NCI-H69 (cell line): ENCODE results near the gene CRY1.

Experiments
- DNase-seq: peaks from one replicate; lab custom pipeline; 2025; lab: John Stamatoyannopoulos, UW

CRY1 gene

DNA sequence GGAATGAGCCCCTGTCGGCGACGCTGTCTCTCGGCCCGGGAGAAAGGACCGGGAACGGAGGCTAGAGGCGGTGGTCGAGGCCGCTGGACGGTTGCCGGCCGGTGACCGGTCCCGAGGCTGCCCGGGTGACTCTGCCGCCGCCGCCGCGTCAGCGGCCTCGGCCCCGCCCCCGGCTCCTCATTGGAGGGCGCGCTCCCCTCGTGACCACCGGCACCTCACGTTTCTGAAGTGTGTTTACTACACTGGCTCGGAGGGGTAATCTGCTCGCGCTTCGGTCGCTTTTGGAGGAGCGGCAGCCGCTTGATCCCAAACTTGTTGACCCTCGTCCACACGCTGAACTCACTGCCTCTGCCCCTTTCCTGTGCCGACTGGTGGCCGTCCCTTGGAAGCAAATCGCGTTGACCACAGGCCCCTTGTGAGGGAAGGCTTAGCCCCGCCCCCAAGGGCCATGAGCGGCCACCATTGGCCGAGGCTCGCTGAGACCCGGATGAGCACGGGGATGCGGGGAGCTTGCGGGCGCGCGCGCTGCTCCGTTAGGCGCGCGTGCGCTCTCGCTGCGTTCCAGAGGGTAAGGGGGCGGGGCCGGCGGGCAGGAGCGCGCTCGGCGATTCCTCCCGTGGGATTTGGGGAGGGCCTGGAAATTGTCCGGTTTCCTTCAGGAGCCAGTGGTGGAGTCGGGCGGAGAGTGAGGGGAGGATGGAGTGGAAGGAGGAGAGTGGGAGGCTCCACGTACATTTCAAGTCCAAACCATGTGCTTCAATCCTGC, at the start of gene CRY1:
Gene CRY1, minus strand, starts transcription at position 133 of the 766 bp plus-strand sequence. CDS start 588 bp downstream, outside the sequence.
- peak; percentile 98 for DNase-seq

DNA sequence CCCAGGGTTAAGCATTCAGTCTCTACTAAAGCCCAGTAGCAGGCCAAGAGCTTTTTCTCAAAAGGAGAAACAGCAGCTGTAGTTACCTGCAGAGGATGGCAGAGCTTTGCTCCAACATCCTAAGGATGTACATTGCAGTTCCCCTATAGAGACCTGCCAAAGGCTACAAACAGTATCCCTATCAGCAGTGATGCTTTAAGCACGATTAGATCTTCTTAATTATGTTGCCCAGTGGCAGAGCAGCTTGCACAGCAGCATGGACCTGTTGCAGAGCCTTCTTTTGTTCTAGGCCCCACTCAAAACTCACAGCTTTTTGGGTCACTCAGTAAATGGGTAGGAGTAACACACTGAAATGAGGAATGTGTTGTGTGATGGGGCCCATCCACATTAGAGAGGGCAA, 46.4 kb upstream of the CRY1 start:
- no peak for DNase-seq

DNA sequence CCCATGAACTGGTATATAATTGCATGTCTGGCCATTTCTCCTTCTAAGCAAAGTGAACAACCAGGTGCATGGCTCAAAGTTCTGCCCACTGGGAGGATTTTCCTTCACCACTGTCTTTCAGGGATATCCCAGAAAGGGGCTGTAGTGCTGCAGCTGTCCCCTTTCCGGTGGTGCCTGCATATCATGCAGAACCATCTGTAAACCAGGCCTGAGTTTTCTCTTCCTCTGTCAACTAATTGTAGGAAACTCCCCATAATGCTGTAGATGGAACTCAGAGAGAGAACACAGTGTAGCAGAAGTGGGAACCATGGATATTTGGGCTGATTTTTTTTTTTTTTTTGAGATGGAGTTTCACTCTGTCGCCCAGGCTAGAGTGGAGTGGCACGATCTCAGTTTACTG, 45.6 kb upstream of the CRY1 start:
- DNase-seq: no peak

GRCh38 chr12:107135177-107135576, 41.8 kb upstream of the CRY1 start:
- peak; percentile 59 for DNase-seq

DNA sequence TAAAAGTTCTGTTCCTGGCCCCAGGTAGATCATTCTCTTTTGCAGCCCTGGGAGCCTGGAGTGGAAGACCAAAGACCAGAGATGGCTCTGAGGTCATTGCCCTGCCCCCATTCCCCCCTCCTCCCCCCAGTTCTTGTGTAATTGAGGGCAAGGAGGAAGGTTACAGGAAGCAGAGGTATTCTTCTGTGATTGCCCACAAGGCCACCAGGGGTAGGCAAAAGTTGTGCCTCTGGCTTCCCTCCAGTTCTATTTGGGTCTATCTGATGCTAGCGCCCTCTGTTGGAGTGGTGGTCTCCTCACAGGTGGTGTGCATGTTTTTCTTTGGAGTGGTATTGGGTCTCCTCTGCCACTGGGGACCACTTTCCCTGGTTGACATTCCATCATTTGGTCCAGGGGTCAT, 41.2 kb upstream of the CRY1 start:
- peak; percentile 76 for DNase-seq

GRCh38 chr12:107133462-107133861, 40.1 kb upstream of the CRY1 start:
- peak; percentile 11 for DNase-seq

DNA sequence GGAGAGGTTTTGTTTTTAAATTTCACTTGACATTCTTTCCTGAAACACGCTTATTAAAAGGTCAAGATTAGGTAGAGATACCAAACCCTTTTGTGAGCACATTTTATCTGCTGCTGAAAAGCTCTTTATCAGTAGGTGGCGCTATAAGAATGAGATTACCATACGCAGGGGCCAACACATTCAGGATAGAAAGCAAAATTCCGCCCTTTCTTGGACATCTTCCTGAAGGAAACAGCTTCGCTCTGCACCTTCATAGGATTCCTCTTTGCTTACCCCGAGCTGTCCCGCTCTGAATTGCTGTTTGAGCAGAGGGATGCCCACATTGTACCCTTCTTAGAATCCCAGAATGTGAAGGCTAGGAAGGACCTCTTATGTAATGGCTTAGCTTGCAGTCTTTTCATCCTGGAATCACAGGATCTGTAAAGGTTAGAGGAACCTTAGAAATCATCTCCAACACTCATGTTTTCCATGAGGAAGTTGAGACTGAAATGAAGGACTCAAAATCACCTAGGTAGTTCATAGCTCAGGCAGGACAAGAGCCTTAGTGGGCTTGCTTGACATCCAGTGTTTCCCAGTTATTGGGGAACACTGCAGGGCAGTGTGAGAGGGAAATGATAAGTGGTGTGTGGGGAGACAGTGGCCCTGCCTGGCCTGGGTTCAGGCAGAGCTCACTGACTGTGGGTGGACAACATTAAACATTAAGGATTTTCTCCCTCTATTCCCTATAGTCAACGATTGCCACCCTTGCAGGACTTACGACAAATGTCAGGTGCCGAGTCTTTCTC, 38.7 kb upstream of the CRY1 start:
- peak; percentile 94 for DNase-seq

- peak; percentile 98 for DNase-seq
These were observed 37.7 kb upstream of the CRY1 start for GRCh38 chr12:107130830-107131611.

DNA sequence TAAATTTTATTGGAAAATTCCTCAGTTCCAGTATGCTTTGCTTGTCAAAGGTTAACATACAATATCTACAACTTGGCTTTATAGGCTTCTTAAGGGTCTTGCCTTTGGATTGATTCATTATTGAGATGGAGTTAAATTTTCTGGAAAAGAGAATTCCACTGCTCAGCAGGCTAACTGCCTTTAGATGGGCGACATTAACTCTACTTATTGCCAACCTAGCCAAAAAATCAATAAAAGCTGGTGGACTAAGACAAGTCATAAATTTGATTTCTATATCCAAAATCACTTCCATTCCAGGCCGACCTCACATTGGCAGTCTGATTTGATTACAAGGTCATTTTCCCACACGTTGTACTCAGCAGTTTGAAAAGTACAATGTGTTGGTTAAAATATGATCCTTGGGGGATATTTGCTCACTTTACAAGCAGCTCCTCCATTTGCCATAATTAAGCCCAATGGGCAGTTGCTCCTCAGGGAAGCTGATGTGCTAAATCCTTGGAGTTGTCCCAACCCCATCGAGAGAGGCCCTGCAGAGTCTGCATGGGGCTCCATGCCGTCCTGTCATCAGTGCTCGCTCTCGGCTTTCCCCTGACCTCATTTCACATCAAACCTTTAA, 36.1 kb upstream of the CRY1 start:
- DNase-seq: peak; percentile 93

DNA sequence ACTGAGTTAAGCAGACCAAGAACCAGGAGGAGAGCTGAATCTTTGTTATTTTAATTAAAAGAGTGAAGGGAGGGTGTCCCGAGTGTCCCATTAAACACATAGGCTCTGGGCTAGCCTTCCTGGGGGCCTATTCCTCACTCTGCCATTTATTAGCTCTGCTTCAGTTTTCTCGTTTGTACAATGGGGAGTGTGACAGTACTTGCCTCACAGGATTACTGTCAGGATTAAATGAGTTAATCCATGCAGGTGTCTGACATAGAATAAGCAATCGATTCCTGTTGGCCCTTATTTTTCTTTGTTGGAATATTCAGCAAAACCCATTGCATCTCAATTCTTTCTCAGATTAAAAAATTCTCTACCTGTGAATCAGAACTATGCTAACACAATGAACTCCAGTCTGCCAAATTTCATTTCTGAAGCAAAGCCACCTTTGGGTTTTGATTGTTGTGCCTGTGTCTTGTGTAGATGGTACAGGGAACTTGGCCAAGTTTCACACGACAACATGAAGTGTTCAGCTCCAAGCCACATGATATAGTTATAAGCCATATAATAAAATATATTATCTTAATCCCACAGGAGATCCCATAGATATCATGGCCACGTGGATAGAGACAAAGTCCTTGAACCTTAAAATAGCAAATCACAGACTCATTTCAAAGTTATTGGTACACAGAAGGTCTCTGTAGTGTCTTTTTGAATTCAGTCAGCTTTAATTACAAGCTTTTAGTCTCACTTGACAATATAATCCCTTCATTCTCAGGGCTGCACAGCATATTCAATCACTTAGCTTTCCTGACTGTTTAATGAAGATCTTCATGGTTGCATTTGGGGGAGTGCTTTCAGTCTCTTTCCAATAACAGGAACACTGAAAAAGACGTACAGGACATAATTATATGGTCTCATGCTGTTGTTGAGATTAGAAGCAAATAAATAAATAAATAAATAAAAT, 34.4 kb upstream of the CRY1 start:
- peak; percentile 67 for DNase-seq

- peak; percentile 94 for DNase-seq
These were observed 33.6 kb upstream of the CRY1 start for GRCh38 chr12:107126796-107127481.

DNA sequence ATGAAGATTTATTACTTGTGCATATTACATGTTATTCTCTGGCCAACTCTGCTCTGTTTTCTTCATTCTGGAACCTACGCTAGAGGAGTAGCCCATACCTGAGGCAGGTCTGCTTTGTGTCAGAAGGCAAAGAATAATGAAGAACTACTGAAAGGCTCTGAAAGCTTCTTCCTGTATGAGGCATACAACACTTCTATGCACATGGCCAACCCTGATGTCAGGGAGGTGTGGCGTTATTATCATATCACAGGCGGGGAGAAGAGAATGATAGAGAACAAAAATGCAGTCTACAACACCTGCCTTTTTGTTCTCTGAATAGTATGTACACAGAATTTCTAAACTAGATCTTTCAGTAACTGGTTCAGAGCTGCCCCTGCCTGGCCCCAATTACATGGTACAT, 32.5 kb upstream of the CRY1 start:
- peak; percentile 95 for DNase-seq

DNA sequence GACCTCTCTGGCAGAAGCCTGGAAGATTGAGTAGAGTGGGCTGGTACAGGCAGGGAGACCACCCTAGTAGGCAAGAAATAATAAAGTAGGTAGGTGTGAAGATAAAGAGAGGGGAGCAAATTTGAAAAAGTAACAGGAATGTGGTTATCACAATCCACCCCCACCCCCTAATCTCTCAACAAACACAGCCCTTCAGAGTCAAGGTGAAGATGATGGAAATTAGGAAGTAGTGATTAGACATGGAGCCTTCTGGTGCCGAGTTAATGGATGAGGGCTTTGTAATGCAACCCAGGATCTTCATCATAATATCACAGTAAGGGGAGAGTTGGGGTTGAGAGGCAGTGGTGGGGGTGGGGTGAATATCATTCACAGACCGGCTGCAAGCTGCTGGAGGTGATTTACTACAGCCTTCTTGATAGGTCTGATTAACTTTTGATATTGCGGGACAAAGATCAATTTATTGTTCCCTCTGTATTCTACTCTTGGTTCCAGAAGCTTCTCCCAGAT, 29.2 kb upstream of the CRY1 start:
- DNase-seq: peak; percentile 17

- DNase-seq: no peak
These were observed 25.7 kb upstream of the CRY1 start for GRCh38 chr12:107119091-107119490.

DNA sequence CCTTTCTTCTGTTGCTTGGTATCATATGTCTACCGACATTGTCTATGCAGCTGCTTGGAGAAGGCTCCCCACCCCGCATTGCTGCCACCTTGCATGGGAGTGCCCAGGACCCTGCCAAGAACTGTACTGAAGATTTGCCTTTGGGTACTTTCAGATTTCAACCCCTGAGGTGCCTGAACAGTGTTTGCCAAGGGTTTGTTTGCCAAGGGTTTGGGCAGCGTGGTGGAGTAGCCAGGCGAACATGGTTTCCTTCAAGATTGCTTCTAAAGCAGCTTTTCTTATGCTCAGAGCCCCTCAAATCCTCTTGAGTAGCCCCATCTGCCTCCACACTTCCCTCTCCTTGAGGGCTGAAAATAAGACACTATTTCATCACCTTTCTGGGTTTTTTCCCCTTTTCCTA, 25.3 kb upstream of the CRY1 start:
- peak; percentile 59 for DNase-seq

- DNase-seq: no peak
These were observed 21.8 kb upstream of the CRY1 start for GRCh38 chr12:107115119-107115518.

DNA sequence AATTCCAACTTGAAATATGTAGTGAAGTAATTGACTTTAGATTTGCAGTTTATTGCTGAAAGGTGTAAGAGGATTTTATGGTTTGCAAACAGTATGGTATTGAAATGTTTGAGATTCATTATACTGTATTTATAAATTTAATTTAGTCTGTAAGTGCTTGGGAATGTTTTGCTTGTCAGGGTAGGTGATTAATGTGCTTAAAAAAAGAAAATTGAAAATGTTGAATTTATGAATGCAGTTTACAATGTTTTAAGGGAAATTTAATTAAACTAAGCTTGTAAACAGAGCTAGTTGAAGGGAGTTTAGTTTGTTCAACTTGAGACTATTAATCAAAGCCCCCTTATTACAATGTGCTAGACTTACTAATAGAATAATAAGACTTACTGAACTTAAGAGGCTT, 18.0 kb upstream of the CRY1 start:
- DNase-seq: no peak

- no peak for DNase-seq
These were observed 16.7 kb upstream of the CRY1 start for GRCh38 chr12:107109726-107110719.

DNA sequence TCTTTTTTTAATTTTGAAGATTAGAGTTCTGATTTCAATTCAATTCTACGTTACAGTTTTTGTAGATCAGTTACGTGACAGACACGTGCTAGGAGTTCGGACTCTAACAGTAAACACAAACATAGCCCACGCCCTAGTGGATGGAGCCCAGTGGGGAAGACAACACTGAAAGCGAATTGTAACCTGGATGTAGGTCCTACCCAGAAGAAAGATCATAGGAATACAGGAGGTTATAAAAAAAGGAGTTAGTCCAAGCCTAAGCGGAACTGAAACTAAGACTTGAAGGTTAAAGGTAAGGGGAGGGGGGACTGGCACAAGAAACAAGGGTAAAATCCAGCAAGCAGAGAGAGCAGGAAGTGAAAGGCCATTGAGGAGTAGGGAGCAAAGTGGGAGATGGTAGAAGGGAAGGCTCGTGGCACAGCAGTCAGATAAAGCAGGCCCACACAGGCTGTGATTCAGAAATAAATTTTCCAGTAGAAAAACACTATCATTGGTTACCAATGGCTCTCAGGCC, 15.7 kb upstream of the CRY1 start:
- DNase-seq: no peak
